NCI-H446 (cell line): ENCODE measurements around the gene SIK2.
"Not testable (repeated sequence)": the region's sequence is repeated elsewhere in the genome, so short reads cannot be mapped to it uniquely, and the experiment has no call there.

Experiments
- DNase-seq, 2 experiments: peaks; one replicate each; lab custom pipeline; 2025; lab: John Stamatoyannopoulos, UW

SIK2 gene

DNA sequence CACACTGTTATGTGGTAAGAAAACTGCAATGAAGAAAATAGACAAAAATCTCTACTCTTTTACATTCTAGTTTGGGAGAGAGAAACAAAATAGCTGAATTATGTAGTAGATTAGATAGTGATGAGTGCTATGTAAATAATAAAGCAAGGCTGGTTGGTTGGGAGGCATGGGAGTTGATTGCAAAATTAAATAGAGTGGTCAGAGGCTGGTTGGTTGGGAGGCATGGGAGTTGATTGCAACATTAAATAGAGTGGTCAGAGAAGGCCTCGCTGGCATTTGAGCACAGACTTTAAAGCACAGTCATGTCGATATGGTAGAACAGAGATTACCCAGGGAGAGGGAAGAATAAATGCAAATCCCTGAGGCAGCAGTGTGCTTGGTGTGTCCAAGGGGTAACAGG lies 22.4 kb downstream of the SIK2 start:
- no peak for DNase-seq

DNA sequence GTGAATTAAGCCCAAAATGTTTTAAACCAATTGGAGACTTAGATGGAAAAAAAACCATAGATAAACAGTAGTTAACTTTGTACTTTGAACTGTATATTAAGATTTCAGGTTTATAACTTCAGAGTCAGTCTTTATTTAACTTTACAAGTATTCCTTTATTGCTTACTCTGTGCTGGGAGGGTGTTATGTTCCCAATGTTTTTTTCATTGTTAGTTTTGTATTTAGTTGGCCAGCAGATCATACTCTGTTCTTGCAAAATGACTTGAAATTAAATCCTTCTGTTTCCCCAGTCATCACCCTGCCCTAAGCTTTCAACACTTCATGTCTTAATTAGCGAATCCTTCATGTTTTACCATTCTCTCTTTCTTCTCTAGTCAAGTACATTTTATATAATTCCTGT lies 25.3 kb downstream of the SIK2 start:
- no peak for DNase-seq

DNA sequence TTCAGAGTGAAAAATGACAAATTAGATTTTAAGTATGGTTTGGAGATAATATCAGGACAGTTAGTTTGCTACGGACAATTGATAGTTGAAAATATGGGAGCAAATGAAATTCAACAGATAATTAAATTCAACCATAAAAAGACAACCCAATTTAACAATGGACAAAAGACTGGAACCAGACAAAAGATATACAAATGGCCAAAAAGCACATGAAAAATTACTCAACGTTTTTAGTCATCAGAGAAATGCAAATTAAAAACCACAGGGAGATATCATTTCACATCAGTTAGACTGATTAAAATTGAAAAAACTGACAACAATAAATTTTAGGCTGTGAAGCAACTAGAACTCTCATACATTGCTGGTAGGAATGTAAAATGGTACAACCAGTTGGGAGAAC lies 27.2 kb downstream of the SIK2 start:
- no peak for DNase-seq

DNA sequence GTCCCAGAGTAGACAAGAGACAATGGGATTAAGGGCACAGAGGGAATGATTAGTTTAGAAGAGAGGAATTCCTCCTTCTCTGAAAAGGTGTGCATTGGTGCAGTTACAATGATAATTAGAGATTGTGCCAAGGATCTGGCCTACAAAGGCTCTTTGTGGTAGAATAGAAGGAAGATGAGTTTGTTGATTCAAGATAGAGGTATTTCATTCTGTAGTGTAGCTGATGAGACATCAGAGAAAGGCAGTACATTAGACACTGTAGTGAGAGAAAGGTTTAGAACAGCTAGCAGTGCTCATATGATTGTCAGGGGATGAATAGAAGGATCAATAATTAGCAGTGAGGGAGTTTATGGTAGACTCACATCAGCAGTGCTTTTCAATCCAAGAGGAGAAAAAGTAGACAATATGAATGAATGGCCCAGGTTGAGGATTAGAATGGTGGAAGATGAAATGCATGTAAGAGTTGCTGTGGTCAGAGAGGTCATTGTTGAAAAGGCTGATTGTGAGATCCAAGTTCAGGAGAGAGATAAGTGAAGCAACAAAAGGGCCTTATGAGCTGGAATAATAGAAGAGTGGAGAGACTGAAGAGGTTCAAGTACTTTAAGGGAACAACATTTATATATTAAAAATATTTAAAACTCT lies 28.9 kb downstream of the SIK2 start:
- DNase-seq = no peak

DNA sequence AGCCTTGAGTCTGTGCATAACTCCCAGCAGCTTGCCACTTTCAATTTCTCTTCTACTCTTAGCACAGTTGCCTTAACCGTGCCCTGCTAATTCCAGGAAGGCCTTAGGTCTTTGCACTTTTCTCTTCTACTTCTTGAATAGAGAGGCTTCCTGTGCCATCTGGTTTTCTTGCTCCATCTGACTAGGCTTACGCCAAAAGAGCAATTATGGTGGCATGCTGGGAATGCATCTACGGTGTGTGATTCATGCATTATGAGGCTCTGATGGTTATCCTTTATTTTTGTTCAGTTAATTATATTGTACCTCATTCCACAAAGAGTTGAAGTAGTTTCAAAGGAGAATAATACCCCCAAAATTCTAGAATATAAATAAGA lies 29.4 kb downstream of the SIK2 start:
- DNase-seq = peak; percentile 45 to 74

DNA sequence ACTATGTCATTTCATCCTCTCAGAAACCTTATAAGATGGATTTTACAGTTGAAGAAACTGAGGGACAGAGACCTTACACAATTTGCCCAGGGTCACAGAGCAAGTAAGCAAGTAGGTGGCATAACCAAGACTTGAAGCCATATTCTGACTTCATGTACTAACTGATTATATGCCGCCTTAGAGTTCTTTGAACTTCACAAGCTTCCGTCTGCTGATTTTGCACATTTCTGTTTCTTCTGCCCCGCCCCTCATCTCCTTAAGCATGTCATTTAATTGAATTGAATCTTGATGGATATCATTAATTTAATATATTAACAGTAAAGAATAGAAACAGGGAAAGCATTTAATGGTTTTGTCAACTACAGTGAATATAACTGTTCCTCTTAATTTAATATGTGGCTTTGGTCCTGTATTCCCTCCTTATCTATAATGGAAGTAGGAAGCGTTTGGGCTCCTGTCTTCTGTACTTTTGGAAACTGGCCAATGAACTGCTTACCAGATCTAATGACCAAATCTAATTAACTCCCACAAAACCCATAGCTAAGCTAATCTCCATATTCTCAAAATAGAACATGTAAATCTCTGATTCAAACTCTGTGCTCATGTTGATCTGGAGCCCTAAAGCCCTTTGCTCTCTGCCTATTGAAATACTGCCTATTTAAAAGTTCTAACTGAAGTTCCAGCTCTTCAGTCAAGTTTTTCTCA lies 30.4 kb downstream of the SIK2 start:
- peak in 1 of 2 experiments; percentile 27 for DNase-seq

DNA sequence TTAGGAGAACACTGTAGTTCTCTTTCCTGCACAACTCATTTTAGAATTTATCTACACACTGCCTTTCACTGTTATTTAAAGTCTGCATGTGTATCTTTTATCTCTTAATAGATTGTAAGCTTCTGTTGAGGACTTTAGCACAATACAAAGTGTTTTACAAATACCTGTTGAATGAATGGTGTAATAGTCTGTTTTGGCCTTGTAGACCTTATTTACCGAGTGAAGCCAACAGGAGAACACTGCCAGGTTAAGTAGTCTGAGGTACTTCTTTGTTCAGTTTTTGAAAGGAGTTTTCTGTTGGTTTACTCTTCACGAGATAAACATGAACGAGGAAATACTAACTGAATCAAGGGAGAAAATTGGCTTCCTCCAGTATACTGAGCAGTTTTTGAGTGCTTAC lies 31.0 kb downstream of the SIK2 start:
- no peak for DNase-seq

DNA sequence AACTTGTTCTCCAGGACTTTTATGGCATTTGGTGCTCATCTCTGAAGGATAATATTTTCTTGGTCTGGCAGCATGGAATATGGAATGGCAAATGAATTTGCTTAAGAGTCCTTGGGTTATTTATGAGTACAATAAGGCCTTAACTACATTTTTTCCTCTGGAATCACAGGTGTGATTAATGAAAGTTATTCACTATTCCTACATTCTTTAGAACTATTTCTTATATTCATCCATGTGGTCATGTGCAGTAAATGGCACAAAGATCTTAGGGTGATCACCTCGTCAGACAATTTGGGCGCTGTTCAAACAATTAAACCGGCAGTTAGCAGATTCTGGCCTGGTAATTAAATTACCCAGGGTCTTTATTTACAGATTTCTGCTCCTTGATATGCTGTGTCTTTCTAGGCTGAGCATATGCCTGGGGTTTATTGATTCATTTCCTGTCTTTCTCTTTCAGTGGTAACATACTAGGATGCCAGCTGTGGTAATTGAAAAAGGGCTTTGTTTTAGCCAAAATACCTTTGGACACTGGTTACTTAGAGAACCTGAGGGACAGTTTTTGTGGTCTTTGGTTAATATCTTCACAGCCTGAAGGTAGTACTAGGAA lies 31.6 kb downstream of the SIK2 start:
- DNase-seq = no peak

DNA sequence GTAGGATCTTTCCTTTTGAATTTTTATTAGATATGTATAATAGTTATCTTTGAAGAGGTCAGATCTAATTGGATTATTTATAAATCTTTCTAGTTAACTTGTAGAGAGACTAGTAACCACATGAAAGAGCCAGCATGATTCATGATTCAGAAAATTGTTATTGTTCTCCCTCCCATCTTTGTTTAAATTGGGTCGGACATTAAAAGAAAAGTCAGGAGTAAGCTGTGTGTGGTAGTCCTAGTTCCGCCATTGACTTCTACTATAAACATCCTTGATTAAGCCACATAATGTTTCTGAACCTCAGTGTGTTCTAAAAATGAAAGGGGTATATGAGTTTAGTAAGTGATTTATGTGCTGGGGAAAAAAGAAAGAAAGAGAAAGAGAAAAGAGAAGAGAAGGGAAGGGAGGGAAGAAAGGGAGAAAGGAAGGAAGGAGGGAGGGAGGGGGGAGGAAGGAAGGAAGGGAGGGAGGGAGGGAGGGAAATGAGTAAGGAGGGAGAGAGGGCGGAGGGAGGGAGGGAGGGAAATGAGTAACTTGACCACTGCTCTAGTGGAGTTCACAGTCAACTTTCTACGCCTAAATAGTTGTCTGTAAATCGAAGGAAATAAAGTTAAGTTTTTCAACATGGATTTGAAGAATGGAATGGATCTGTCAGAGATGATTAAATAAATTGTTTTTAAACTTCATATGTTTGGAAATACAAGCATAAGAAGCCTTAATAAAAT lies 32.9 kb downstream of the SIK2 start:
- no peak for DNase-seq

DNA sequence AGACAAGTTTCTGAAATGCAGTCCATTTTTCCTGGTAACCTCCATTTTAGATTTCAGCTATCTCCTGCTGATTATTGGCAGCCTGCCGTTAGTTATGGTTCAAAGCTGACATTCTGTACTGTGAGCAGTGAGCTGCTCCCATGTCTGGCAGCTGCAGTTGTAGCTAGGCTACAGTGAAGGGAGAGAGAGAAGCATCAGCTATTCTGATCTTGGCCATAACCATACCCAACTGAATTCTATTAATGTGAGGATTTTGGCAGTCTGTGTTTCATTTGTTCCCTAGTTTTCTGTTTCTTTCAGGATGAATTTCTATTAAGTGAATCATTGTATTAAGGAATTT lies 33.4 kb downstream of the SIK2 start:
- DNase-seq = peak; percentile 84 to 92

DNA sequence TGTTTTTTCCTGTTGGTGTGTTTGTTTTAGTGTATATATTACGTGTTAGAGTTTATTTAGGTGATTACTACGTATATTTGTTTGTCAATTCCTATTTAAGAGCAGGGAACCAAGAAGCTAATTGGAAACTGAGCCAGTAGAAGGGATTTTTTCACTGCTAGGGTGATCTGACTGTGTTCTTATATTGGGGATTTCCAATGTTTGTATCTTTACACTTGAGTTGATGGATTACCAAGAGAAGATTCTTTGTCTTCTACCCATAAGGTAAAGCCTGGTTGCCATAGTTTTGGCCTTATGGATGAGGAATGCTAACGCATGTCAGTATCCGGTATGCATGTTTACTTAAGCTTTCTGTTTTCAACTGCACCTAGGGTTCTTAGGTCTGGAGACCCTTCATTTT lies 35.6 kb downstream of the SIK2 start:
- DNase-seq = no peak

DNA sequence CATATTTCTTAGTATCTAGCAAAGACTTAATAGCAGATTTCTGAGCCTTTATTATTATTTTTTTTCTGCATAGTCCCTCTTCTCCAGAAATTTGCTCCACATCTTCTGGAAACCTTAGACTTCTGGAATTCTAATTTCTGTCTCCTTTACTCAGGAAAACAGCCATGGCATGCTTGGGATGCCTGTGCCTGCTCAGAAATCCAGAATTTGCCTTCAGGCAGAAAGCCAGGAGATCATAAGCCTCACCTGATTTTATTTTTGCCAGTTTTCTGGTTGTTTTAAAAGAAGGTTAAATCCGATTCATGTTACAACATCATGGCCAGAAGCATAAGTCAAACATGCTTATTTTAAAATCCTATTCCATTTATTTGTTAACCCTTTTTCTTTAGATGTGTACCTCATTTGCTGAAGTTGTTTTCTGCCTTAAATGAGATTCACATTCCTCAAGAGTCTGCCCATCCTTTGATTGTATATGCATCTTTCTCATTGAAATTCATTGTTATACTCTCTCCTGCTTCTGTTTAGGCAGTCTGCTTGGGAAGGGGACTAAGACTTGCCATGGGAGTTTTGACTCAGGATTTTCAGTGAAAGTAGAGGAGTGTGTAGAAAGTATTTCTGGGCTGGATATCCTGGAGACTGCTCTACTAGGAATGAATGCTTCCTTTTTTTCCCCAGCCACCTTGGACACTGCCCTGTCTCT lies 37.1 kb downstream of the SIK2 start:
- no peak for DNase-seq

DNA sequence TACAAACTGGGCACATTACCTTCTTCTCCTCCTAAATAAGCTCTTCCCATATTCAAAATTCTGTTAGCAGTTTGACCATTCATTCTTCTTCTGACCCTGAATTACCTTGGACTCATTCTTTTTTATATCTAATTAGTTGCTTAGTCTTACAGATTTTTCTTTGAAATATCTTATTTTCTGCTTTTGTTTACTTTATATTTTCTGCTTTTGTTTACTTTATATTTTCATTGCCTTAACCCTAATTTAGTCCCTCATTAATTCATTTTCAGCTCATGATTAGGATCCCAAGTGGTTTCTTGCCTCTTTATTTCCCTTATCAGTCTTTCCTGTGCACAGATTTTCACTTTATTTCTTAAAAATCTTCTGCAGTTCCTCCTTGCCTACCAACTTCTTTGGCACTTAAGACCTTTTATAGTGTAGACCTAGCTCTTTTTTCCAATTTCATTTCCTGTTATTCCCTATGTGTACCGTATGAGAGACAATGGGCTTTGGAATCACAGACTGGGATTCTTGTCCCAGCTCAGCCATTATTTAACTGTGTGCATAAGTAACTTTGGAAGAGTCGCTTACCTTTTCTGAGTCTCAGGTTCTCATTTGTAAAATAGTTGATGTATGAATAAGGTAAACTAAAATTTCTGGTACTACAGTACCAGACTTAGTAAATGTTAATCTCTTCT lies 39.2 kb downstream of the SIK2 start:
- no peak for DNase-seq

DNA sequence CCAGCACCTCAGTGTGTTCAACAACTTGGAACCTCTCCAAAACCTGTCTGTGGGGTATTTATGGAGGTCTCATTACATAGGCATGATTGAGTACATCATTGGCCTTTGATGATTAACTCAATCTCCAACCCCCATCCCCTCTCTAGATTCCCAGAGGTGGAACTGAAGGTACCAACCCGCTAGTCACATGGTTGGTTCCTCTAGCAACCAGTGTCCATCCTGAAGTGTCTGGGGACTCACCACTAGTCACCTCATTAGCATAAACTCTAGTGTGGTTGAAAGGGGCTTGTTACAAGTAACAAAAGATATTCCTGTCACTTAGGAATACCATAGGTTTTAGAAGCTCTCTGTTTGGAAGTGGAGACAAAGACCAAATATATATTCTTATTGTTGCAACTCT lies 40.3 kb downstream of the SIK2 start:
- no peak for DNase-seq

DNA sequence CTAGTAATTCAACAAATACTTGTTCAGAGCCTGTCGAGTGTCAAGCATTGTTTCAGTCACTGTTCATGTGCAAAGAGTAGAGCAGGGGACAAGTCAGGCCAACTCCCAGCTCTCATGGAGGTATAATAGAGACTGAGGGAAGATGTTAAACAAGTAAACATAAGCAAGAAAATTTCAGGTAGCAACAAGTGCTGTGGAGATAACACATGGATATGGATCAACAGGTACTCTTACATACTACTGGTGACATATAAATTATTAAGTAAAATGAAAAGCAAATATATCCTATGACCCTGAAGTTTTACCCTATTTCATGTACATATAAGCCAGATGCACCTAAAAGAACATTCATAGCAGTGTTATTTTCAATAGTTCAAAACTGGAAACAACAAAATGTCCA lies 42.7 kb downstream of the SIK2 start:
- no peak for DNase-seq

DNA sequence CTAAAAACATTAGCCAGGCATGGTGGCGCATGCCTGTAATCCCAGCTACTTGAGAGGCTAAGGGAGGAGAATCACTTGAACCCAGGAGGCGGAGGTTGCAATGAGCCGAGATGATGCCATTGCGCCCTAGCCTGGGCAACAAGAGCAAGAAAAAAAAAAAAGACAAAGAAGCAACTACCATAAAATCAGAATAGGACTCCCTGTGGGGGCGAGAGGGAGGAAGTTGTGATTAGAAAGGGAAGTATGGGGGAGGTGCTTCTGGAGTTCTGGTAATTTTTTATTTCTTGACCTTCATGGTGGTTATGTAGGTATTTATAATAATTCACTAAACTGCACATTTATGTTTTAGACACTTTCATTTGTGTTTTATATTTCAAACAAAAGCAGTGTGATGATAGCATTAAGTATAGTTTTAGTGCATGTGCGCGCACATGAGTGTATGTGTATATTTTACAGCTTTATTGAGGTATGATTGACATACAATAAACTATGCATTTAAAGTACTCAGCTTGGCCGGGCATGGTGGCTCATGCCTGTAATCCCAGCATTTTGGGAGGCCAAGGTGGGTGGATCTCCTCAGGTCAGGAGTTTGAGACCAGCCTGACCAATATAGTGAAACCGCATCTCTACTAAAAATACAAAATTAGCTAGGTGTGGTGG lies 43.5 kb downstream of the SIK2 start:
- DNase-seq = no peak

DNA sequence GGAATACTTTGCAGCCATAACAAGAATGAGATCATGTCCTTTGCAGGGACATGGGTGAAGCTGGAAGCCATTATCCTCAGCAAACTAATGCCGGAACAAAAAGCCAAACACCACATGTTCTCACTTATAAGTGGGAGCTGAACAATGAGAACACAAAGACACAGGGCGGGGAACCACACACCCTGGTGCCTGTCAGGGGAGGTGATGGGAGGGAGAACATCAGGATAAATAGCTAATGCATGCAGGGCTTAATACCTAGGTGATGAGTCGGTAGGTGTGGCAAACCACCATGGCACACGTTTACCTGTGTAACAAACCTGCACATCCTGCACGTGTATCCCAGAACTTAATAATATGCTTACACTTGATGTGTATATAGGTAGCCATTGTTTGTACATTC lies 49.1 kb downstream of the SIK2 start:
- DNase-seq = not testable (repeated sequence)

DNA sequence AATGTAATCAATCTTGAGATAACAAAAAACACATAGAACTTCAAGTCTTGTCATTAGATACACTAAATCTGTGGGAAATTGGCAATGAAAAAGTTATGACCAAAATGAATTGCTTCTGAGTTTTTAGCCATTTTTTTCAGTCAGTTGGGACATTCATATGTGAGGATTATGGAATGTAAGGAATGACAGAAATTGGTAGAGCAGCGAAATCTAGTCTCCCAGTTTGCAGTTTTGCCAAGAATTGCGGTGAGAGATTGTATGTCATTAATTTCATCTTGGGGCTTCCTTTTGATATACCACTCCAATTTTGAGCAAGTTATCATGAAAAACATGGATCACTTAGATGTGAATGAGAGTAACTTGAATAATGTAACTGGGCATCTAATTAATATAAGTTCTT lies 49.9 kb downstream of the SIK2 start:
- peak in 1 of 2 experiments; percentile 10 for DNase-seq

DNA sequence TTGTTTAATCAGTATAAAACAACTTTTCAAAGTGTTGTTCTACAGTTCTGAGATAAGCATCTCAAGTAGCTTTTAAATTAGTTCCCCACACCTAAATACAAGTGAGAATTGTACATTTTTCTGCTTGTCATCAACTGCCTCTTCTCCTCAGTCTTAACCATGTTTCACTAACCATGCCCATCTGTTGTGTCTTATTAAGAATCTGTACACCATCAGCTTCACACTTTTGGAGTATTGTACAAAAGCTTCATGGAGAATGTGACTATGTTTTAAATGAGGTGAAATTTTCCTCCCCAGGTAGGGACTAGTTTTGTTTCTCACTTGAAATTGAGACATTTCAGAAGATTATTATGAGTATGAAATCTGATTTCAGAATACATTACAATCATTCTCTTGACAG lies 52.4 kb downstream of the SIK2 start:
- DNase-seq = peak in 1 of 2 experiments; percentile 5

DNA sequence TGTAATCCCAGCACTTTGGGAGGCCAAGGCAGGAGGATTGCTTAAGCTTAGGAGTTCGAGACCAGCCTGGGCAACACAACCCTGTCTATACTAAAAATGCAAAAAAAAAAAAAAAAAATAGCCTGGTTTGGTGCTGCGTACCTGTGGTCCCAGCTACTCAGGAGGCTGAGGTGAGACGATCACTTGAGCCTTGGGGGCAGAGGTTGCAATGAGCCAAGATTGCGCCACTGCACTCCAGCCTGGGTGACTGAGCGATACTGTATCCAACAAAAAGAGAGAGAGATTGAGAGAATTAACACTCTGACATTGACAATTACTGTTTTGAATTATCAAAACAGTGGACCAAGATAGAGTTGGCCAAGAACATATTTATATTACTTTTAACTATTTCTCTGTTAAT lies 53.7 kb downstream of the SIK2 start:
- no peak for DNase-seq

DNA sequence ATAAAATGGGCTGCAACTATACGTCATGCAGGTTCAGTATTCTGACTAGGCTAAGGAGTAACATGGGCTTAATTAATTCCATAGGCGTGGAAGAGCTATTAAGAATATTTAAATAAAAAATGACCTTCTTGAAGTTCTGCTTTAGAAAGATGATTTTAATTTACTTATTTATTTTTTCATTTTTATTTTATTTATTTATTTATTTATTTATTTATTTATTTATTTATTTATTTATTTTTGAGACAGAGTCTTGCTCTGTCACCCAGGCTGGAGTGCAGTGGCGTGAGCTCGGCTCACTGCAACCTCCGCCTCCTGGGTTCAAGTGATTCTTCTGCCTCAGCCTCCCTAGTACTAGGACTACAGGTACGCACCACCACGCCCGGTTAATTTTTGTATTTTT lies 55.7 kb downstream of the SIK2 start:
- not testable (repeated sequence) for DNase-seq
